Immature natural killer cell (primary cell): Measurements from ENCODE around the gene ADCY1. TPM values are rescaled to one million over a fixed set of nuclear protein-coding genes. Genes with fewer than 3 reads are reported as not detected.

Experiments used
- DNase-seq, 3 donors: peaks; one replicate each; pipeline ENCODE4 v3.0.0; 2022; ENCODE audit warnings: mixed read lengths in 1 of 3
- H3K27ac Mint-ChIP-seq, 6 donors: one replicate each; pipeline ENCODE4 v1.8.0; 2020; ENCODE audit warnings: mixed read lengths in 6 of 6, mild to moderate bottlenecking in 5 of 6, inconsistent platforms in 4 of 6, moderate library complexity in 3 of 6
- H3K27me3 Mint-ChIP-seq, 3 donors: one replicate each; pipeline ENCODE4 v1.8.0; 2020 to 2021; ENCODE audit warnings: low read depth in 3 of 3, mild to moderate bottlenecking in 3 of 3, mixed read lengths in 3 of 3, moderate library complexity in 3 of 3, inconsistent platforms in 1 of 3
- H3K36me3 Mint-ChIP-seq, 3 donors: one replicate each; pipeline ENCODE4 v1.8.0; 2020; ENCODE audit warnings: mixed read lengths in 3 of 3, inconsistent platforms in 2 of 3, mild to moderate bottlenecking in 2 of 3
- H3K4me1 Mint-ChIP-seq, 2 donors: one replicate each; pipeline ENCODE4 v1.8.0; 2020; ENCODE audit warnings: inconsistent platforms in 2 of 2, mild to moderate bottlenecking in 2 of 2, mixed read lengths in 2 of 2, moderate library complexity in 1 of 2
- H3K4me3 Mint-ChIP-seq, 5 donors: one replicate each; pipeline ENCODE4 v1.8.0; 2020; ENCODE audit warnings: mild to moderate bottlenecking in 5 of 5, mixed read lengths in 5 of 5, inconsistent platforms in 3 of 5, moderate library complexity in 3 of 5
- H3K9me3 Mint-ChIP-seq, 6 donors: one replicate each; pipeline ENCODE4 v1.8.0; 2020; ENCODE audit warnings: mild to moderate bottlenecking in 6 of 6, mixed read lengths in 6 of 6, inconsistent platforms in 4 of 6, moderate library complexity in 3 of 6
- polyA plus RNA-seq, 3 donors: library from polyadenylated mRNA; unstranded; fragments of 300-500 nt; fragmentation: Illumina TruSeq; gene quantifications; one replicate each; pipeline ENCODE4 v1.2.3, GENCODE V29; 2021

ADCY1 gene
- polyA plus RNA-seq, 3 donors from 2014 or later: not detected

DNA sequence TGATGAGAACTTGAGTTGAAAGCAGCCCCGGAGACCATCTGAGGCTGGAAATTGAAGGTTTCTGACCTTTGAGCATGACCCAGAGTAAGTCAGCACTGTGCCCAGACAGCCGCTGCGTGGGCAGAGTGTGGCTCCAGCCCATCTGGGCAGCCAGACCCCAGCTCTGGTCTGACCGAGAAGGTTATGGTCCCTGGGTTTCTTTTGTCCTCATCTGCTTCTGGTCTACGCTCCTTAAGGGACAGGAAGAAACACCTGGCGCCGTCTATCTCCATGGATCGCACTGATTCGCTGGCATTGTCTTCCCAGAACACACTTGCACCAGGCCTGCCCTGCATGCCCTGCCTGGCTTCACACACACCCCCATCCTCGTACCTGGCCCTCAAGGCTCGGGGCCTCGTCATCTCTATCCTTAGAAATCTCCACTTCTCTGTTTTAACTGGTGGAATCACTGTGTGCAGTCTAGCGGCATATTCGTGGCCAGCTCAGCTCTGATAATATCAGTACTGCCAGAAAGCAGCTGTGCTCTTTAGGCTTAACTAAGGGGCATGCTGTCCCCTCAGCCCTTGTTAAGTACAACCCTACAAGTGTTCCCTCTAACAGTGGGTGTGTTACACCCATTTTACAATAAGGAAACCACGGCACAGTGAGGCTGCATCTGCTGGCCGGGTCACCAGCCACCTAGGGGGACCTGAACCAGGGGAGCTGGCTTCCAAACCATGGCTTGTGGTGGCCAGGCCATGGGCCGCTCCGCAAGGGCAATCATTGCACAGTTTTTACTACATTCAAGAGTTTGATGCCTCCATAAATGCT lies 127.7 kb downstream of the ADCY1 start:
- Mint-ChIP-seq H3K27me3 (peaks cover 5 to 6% (median 5%) of the 10 kb centered on the region in 3 donors), H3K4me3 (no peak overlapping the region), H3K9me3 (no peaks in the 10 kb centered on the region), H3K27ac (no peak overlapping the region), H3K36me3 (no peaks in the 10 kb centered on the region), H3K4me1 (no peaks in the 10 kb centered on the region)
- DNase-seq: no peak

DNA sequence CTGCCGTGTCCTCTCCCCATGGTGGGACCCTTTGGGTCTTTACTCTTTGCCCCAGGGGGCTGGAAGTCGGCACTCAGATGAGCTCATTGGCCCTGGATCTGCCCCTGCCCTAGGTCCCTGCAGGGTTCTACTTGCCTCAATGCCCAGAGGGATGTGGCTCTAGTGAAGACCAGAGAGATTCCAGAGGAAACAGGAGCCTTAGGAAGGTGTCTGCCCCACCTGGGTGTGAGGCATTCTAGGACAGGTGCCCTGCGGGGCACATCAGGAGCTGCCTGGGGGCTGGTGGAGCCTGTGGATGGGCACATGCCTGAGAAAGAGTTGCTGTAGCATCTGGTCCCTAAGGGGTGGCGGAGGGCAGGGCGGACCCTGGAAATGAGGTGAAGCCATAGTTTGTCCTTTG lies 128.6 kb downstream of the ADCY1 start:
- Mint-ChIP-seq H3K9me3 (no peaks in the 10 kb centered on the region), H3K4me1 (no peaks in the 10 kb centered on the region)

DNA sequence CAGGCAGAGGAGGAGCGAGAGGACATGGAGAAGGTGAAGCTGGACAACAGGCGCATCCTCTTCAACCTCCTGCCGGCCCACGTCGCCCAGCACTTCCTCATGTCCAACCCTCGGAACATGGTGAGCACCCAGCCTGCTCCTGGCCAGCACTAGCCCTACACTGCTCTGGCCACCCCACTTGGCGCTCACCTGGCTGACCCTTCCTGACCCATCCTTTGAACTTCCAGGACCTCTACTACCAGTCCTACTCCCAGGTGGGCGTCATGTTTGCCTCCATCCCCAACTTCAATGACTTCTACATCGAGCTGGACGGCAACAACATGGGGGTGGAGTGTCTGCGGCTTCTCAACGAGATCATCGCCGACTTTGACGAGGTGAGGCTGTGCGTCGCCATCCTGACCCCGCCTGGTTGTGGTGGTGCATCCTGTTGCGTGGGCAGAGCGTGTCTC lies 129.2 kb downstream of the ADCY1 start:
- no peak overlapping the region for H3K27ac Mint-ChIP-seq
- DNase-seq: no peak
- H3K4me1 Mint-ChIP-seq: no peaks in the 10 kb centered on the region
- H3K36me3 Mint-ChIP-seq: no peaks in the 10 kb centered on the region
- no peak overlapping the region for H3K4me3 Mint-ChIP-seq
- peaks cover 5 to 7% (median 6%) of the 10 kb centered on the region in 3 donors for H3K27me3 Mint-ChIP-seq
- no peaks in the 10 kb centered on the region for H3K9me3 Mint-ChIP-seq

More for the DNA sequence above, 128.6 kb downstream of the ADCY1 start:
- Mint-ChIP-seq H3K27ac (no peak overlapping the region), H3K36me3 (no peaks in the 10 kb centered on the region), H3K27me3 (peaks cover 5 to 6% (median 5%) of the 10 kb centered on the region in 3 donors), H3K4me3 (no peak overlapping the region)
- DNase-seq: no peak

DNA sequence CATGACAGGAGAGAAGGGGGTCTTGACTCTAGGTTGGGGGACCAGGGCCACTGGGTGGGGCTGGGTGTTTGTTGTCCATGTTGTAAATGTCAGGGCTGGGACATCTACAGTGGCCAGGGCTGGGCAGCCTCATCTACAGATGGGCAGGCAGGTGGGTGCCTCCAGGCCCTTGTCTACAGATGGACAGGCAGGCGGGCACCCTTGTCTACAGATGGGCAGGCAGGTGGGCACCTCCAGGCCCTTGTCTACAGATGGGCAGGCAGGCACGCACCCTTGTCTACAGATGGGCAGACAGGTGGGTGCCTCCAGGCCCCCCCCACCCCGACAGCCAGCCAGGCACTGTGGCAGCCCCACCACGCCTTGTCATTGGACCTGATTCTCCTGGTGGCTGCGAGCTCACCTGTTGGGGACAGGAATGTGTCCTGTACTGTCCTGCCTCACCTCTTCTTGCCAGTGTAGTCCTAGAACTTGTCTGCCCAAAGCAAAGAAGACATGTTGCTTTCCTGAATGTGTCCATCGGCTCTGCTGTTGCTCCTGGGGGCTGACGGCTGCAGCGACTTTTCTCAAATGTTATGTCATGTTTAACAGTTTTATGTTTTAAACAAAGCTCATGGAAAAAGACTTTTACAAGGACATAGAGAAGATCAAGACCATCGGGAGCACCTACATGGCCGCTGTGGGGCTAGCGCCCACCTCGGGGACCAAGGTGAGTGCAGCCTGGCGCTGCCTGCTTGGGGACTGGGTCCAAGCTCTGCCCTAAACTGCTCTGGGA lies 129.9 kb downstream of the ADCY1 start:
- Mint-ChIP-seq H3K36me3 (no peaks in the 10 kb centered on the region), H3K4me1 (no peaks in the 10 kb centered on the region), H3K4me3 (no peak overlapping the region), H3K27me3 (peaks cover 5 to 6% (median 6%) of the 10 kb centered on the region in 3 donors), H3K9me3 (no peaks in the 10 kb centered on the region), H3K27ac (no peak overlapping the region)
- DNase-seq: no peak

DNA sequence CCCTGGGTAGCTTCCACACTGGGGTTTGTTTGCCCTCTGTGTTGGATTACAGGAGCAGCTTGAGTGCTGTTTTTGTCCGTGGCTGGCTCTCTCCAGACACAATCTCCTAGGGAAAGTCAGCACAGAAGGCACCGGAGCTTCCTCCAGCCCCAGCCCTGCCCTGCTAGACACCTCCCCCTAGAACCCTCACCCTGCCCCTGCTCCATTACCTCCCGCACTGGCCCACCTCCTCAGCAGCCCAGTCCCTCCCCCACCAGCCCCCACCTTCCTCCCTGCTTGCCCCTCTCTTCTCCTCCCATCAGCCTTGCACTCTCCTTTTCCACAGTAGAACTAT lies 130.5 kb downstream of the ADCY1 start:
- no peak overlapping the region for H3K27ac Mint-ChIP-seq
- no peak overlapping the region for H3K4me3 Mint-ChIP-seq
- no peaks in the 10 kb centered on the region for H3K4me1 Mint-ChIP-seq
- DNase-seq: no peak
- H3K9me3 Mint-ChIP-seq: no peaks in the 10 kb centered on the region
- no peaks in the 10 kb centered on the region for H3K36me3 Mint-ChIP-seq
- peaks cover 5 to 6% (median 5%) of the 10 kb centered on the region in 3 donors for H3K27me3 Mint-ChIP-seq

DNA sequence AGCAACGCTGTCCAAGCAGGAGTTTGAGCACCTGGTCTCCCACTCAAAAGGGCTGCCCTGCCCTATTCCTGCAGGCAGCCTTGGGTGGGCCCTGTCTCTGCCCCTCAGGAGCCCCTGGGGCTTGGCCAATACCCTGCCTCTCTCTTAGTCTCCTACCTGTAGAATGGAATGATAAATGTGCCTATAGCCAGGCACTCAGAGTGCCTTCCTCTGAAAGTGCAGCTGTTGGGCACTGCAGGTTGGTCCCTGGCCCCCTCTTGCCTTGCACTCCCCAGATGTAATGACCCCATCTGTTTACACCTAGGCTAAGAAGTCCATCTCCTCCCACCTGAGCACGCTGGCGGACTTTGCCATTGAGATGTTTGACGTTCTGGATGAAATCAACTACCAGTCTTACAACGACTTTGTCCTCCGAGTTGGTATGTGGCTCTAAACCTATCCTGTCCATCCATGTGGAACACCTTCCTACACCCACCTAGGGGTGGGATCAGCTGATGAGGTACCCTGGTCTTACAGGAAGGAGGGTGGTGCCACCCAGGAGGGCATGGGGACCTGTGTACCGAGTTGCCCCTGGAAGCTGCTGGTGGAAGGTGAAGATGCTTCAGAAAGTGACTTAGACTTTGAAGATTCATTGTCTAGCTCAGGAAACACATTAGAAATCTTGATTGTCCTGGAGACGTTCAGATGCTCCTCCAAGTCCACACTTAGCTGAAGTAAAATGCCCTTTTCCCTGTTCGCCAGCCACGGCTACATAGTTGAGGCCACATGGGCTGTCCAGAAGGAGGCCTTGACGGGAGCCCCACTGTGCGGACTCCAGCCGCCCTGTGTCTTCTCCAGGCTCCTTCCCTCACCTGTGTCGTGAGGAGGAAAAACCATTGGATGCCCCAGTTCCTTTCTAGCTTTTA lies 134.1 kb downstream of the ADCY1 start:
- DNase-seq: no peak
- H3K4me1 Mint-ChIP-seq: no peaks in the 10 kb centered on the region
- H3K9me3 Mint-ChIP-seq: no peaks in the 10 kb centered on the region

DNA sequence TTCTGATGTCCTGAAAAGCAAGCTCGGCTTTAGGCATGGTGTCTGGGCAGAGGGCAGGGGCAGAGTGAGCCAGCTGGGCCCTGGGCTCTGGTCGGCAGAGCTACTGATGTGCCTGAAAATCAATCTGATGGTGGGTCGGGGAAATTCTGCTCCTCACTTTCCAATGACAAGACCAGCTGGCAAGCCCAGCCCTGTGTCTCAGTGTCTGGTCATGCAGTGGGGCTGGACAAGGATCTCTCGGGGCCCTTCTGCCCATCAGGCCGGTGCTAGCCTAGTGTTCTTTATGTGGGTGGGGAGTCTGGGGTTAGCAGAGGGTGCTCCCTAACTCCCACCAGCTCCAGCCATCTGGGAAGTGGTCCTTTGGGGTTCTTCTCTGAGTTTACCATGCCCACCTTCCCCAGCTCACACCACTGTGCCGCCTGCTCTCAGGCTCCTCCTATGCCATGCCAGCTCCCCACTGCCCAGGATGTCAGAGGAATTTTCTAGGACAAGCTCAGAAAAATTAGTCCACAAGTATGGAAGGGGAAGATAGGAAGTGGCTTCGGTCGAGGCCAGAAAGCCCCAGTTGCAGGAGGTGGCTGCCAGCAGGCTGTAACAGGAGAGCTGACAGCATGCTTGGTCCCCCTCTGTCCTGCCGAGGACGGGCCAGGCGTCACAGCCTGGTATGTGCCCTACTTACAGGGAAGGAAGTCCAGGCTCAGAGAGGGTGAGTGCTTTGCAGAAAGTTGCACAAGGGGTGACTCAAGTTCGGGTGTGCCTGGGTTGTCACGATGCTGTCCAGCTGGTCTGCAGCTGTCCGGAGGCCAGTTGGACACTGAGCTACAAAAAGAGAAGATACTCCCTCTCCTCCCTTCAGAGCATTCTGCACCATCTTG lies 135.2 kb downstream of the ADCY1 start:
- DNase-seq: no peak

More for the DNA sequence above, 134.1 kb downstream of the ADCY1 start:
- no peaks in the 10 kb centered on the region for H3K36me3 Mint-ChIP-seq
- no peak overlapping the region for H3K27ac Mint-ChIP-seq
- H3K4me3 Mint-ChIP-seq: no peak overlapping the region
- H3K27me3 Mint-ChIP-seq: peaks cover under 1 to 5% (median 4%) of the 10 kb centered on the region in 3 donors

DNA sequence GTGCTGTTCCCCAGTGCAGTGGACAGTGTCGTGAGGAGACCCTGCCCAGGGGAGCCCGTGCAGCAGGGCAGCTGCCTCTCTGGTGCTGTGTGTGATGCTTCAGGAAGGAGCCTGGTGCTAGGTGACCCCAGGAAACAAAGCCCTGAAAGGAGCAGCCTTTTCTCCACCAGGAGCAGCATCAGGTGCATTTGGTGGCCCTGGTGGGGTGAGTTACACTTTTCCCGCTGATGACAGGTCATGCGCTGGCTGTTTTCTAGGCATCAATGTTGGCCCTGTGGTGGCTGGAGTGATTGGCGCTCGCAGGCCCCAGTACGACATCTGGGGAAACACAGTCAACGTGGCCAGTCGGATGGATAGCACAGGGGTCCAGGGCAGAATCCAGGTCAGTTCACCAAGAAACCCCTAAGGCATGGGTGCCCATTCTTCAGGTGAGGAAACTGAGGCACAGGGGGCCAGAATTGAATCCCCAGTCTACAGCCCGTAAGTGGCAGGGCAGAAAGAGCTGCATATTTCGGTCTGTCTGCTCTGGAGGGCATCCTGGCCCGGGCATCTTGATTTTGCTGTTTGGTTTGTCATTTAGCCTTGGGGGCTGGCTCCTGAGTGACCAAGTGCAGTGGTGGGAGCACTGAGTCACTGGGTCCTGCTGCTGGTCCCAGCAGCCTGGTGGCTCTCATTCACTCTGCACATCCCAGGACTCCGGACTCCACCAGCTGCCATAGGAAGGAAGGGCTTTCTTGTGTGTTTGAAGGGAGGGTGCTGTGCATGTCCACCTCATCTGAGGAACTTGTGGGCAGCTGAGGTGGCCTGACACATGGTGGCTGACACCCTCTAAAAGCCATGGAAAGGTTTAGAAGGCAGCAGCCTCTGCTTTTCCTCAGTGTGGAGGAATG lies 136.3 kb downstream of the ADCY1 start:
- H3K27me3 Mint-ChIP-seq: peaks cover 0 to 7% (median 2%) of the 10 kb centered on the region in 3 donors
- no peak for DNase-seq
- no peaks in the 10 kb centered on the region for H3K4me1 Mint-ChIP-seq
- no peak overlapping the region for H3K4me3 Mint-ChIP-seq
- H3K27ac Mint-ChIP-seq: no peak overlapping the region
- no peaks in the 10 kb centered on the region for H3K9me3 Mint-ChIP-seq
- H3K36me3 Mint-ChIP-seq: no peaks in the 10 kb centered on the region

More for the DNA sequence above, 135.2 kb downstream of the ADCY1 start:
- no peaks in the 10 kb centered on the region for H3K36me3 Mint-ChIP-seq
- no peak overlapping the region for H3K27ac Mint-ChIP-seq
- no peaks in the 10 kb centered on the region for H3K4me1 Mint-ChIP-seq
- peaks cover 0 to 5% (median 2%) of the 10 kb centered on the region in 3 donors for H3K27me3 Mint-ChIP-seq
- H3K4me3 Mint-ChIP-seq: no peak overlapping the region
- H3K9me3 Mint-ChIP-seq: no peaks in the 10 kb centered on the region

DNA sequence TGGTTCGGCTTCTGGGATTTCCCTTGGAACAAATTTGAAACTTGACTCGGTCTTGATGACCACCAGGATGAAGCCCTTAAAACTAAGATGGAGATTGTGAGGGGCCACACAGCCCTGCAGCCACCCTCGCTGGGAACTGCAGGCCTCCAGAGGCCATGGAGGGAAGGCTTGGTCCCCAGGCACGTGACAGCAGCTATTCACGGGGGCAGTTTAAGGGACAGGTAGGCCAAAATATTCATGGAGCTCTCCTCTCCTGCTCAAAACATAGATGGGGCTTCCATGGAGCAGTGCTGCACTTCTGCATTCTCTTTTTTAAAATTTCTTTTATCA lies 137.0 kb downstream of the ADCY1 start:
- H3K4me1 Mint-ChIP-seq: no peaks in the 10 kb centered on the region
- H3K4me3 Mint-ChIP-seq: no peak overlapping the region
- H3K27ac Mint-ChIP-seq: no peak overlapping the region
- DNase-seq: no peak
- peaks cover 0 to 7% (median 2%) of the 10 kb centered on the region in 3 donors for H3K27me3 Mint-ChIP-seq
- H3K9me3 Mint-ChIP-seq: no peaks in the 10 kb centered on the region
- no peaks in the 10 kb centered on the region for H3K36me3 Mint-ChIP-seq

DNA sequence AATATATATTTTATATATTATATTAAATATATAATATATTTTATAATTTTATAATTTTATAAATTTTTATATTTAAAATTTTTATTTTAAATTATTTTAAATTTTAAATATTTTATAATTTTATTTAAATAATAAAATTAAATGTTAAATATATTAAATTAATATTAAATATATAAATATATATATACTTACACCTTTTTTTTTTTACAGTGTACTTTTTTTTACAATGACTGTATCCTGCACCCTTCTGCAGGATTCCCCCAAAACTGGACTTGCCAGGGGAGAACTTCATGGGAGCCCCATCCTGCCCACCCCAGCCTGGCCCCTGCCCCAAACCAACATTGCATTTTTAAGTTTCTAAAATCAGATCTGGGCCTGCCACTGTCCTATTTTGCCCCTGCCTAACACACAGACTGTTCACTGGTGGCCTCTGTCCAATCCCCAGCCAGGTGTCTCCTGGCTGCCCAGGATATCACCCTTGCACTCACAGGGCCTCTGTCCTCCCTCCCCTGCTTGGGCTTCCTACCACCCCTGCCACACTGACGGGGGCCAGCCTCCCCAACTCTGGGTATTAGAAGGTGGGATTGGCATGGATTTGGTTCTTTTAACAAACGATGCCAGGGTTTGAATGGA lies 138.0 kb downstream of the ADCY1 start:
- Mint-ChIP-seq H3K27me3 (peaks cover 0 to 7% (median 2%) of the 10 kb centered on the region in 3 donors), H3K4me1 (peaks cover 4 to 8% of the 10 kb centered on the region in 2 donors), H3K9me3 (no peaks in the 10 kb centered on the region), H3K4me3 (peak overlapping the region in 1 of 5 donors; percentile 24), H3K27ac (peak overlapping the region in 2 of 6 donors; percentile 23 to 53), H3K36me3 (no peaks in the 10 kb centered on the region)
- no peak for DNase-seq

DNA sequence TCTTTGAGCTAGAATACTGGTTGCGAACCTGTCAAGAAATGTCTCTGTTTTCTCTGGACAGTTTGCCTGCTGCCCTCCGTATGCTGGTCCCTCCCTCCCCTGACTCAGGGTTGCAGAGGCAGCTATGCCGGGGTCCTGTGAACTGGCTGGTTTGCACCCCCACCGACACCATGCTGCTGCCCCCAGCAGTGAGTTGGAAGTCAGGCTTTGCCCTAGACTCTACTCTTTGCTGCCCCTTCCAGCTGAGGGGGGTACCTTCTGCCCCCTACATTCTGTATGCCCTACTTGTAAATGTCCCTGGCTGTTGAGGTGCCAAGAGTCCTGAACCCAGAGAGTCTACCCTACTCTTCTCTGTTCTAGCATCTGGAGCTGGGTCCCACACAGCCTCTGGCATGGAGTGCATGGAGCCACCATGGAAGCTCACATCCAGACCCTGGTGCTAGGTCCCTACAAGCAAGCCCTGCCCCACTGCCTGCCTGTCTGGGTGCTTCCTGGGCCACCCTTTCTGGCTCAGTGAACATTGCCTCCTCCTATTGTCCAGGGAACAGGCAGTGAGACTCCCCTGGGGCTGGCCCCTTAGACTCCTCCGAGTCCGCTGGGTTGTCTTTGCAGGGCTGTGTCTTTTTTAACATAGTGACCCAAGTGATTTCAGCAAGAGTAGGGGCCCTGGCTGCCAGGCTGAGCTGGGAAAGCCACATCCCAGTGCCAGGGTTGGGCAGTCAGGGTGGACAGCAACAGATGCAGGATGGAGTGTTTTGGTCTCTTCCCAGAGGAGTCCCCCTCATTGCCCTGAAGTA lies 138.9 kb downstream of the ADCY1 start:
- peaks cover 0 to 7% (median 2%) of the 10 kb centered on the region in 3 donors for H3K27me3 Mint-ChIP-seq
- no peak overlapping the region for H3K27ac Mint-ChIP-seq
- peaks cover 12 to 17% of the 10 kb centered on the region in 2 donors for H3K4me1 Mint-ChIP-seq
- H3K36me3 Mint-ChIP-seq: no peaks in the 10 kb centered on the region
- H3K9me3 Mint-ChIP-seq: no peaks in the 10 kb centered on the region
- no peak for DNase-seq
- H3K4me3 Mint-ChIP-seq: no peak overlapping the region
